DND-41 (cell line): ENCODE results near the gene FAM209A.

Experiments used
- ATAC-seq: fragments of 200-7000 bp; cut with Tn5 transposase; 3 replicates; pipeline ENCODE4 v1.9.1; 2021; ENCODE audit warnings: low read depth; ENCODE audit not compliant: insufficient read depth
- DNase-seq: peaks from one replicate; pipeline ENCODE4 v3.0.0-alpha.2; 2020
- H2AFZ ChIP-seq: 2 replicates; pipeline ENCODE4 v1.6.0; 2012; ENCODE audit warnings: low read depth, low read length
- H3K27ac ChIP-seq: 2 replicates; pipeline ENCODE4 v1.5.1; 2012; ENCODE audit warnings: low read length, inconsistent platforms
- H3K27me3 ChIP-seq: fragments of 200-600 bp; sonication (generic); 2 replicates; pipeline ENCODE4 v1.6.0; 2012; ENCODE audit warnings: low read length, mild to moderate bottlenecking, inconsistent platforms; ENCODE audit not compliant: insufficient read depth, poor library complexity
- H3K36me3 ChIP-seq: 2 replicates; pipeline ENCODE4 v1.5.1; 2012; ENCODE audit warnings: low read length, inconsistent platforms; ENCODE audit not compliant: insufficient read depth
- H3K4me1 ChIP-seq: 2 replicates; pipeline ENCODE4 v1.5.1; 2012; ENCODE audit warnings: mild to moderate bottlenecking, low read length; ENCODE audit not compliant: insufficient read depth
- H3K4me2 ChIP-seq: 2 replicates; pipeline ENCODE4 v1.6.0; 2012; ENCODE audit warnings: mild to moderate bottlenecking, moderate library complexity, low read length, inconsistent platforms; ENCODE audit not compliant: insufficient read depth
- H3K4me3 ChIP-seq, 2 experiments: fragments of 200-600 bp in 1 of 2; shearing (Covaris generic) in 1 of 2; 2 replicates each; pipeline ENCODE4 v1.5.1; 2012 to 2016; ENCODE audit warnings: inconsistent platforms in 2 of 2, low read length in 2 of 2, mild to moderate bottlenecking in 2 of 2, low read depth in 1 of 2, moderate library complexity in 1 of 2
- H3K79me2 ChIP-seq: 2 replicates; pipeline ENCODE4 v1.6.0; 2012; ENCODE audit warnings: low read length, inconsistent platforms; ENCODE audit not compliant: insufficient read depth
- H3K9ac ChIP-seq: 2 replicates; pipeline ENCODE4 v1.6.0; 2012; ENCODE audit warnings: low read depth, mild to moderate bottlenecking, inconsistent platforms, low read length, moderate library complexity
- H3K9me3 ChIP-seq: 2 replicates; pipeline ENCODE4 v1.5.1; 2012; ENCODE audit warnings: low read length, moderate library complexity, mild to moderate bottlenecking, inconsistent platforms; ENCODE audit not compliant: insufficient read depth, severe bottlenecking
- H4K20me1 ChIP-seq: 2 replicates; pipeline ENCODE4 v1.6.0; 2012; ENCODE audit warnings: low read length; ENCODE audit not compliant: insufficient read depth
- EZH2 ChIP-seq: IDR thresholded peaks from 3 replicates; pipeline ENCODE4 v1.6.1; 2012; ENCODE audit warnings: borderline replicate concordance, low read depth, mild to moderate bottlenecking, moderate library complexity, low read length, inconsistent platforms; ENCODE audit not compliant: severe bottlenecking
- TF ChIP-seq, protein P1 (sequence below): IDR thresholded peaks from 2 replicates; pipeline ENCODE4 v1.5.1; 2012; ENCODE audit warnings: borderline replicate concordance, low read length, moderate library complexity, mild to moderate bottlenecking; ENCODE audit not compliant: poor library complexity, severe bottlenecking; ENCODE audit errors: extremely low read depth

FAM209A gene

DNA sequence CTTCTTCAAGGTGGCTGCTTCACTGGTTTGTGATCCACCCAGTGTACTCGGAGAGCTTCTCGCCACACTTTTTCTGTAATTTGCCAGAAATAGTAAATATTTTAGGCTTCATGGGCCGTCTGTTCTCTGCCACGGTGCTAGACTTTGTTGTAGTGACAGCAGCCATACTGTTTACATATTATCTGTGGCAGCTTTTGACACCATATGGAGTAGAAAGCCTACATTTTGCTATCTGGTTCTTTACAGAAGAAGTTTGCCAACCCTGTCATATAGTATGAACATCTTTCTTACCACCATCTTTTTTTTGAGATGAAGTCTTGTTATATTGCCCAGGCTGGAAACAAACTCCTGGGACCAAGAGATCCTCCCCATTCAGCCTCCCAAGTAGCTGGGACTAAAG lies 41.0 kb downstream of the FAM209A start:
- ATAC-seq: no peak
- TF ChIP-seq EZH2: no peak
- TF ChIP-seq, protein P1, sequence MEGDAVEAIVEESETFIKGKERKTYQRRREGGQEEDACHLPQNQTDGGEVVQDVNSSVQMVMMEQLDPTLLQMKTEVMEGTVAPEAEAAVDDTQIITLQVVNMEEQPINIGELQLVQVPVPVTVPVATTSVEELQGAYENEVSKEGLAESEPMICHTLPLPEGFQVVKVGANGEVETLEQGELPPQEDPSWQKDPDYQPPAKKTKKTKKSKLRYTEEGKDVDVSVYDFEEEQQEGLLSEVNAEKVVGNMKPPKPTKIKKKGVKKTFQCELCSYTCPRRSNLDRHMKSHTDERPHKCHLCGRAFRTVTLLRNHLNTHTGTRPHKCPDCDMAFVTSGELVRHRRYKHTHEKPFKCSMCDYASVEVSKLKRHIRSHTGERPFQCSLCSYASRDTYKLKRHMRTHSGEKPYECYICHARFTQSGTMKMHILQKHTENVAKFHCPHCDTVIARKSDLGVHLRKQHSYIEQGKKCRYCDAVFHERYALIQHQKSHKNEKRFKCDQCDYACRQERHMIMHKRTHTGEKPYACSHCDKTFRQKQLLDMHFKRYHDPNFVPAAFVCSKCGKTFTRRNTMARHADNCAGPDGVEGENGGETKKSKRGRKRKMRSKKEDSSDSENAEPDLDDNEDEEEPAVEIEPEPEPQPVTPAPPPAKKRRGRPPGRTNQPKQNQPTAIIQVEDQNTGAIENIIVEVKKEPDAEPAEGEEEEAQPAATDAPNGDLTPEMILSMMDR: no peak
- no peak overlapping the region for H3K4me2 ChIP-seq

DNA sequence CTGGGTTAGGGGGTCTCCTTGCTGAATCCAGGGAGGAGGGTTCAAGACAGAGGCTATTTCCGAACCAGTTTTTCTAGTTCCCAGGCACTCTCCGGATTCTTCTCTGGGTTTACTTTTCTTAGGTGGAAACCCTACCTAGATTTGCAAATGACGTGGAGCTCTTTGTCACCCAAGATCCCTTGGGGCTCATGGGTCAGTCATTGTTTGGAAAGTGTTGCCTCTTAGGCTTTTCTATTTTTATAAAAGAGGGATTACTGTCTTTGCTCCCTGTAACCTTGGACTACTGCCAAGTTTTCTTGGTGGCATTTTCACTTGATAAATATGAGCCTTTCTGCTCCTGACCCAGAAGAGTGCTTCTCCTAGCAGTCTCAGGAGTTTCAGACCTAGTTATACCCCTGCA lies 42.1 kb downstream of the FAM209A start:
- Histone ChIP-seq H3K36me3 (no peaks in the 10 kb centered on the region), H2AFZ (no peak overlapping the region), H3K4me1 (no peaks in the 10 kb centered on the region), H3K27me3 (no peaks in the 10 kb centered on the region), H3K79me2 (no peaks in the 10 kb centered on the region), H3K27ac (no peak overlapping the region), H3K9ac (no peak overlapping the region), H3K9me3 (no peaks in the 10 kb centered on the region), H3K4me3 (no peak overlapping the region), H4K20me1 (no peaks in the 10 kb centered on the region), H3K4me2 (no peak overlapping the region)
- TF ChIP-seq, protein P1: no peak
- TF ChIP-seq EZH2: no peak
- no peak for DNase-seq
- ATAC-seq: no peak

More for the DNA sequence above, 41.0 kb downstream of the FAM209A start:
- Histone ChIP-seq H2AFZ (no peak overlapping the region), H3K9ac (no peak overlapping the region), H3K4me1 (no peaks in the 10 kb centered on the region), H3K27me3 (no peaks in the 10 kb centered on the region), H3K36me3 (no peaks in the 10 kb centered on the region), H4K20me1 (no peaks in the 10 kb centered on the region), H3K27ac (no peak overlapping the region), H3K79me2 (no peaks in the 10 kb centered on the region), H3K4me3 (no peak overlapping the region), H3K9me3 (no peaks in the 10 kb centered on the region)
- no peak for DNase-seq

DNA sequence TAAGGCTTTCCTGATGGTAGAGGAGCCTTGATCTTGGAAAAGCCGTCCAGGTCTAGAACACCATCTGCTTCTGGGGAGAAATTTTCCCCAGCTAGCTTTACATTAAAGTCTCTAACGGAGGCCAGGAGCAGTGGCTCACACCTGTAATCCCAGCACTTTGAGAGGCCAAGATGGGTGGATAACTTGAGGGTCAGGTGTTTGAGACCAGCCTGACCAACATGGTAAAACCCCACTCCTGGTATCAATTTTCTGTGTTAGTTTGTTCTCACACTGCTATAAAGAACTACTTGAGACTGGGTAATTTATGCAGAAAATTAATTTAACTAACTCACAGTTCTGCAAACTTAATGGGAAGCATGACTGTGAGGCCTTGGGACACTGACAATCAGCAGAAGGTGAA lies 46.3 kb downstream of the FAM209A start:
- no peak overlapping the region for H2AFZ ChIP-seq
- no peaks in the 10 kb centered on the region for H3K79me2 ChIP-seq
- H3K4me3 ChIP-seq: no peak overlapping the region
- no peak for ATAC-seq
- no peak overlapping the region for H3K4me2 ChIP-seq
- no peaks in the 10 kb centered on the region for H3K9me3 ChIP-seq
- no peak for TF ChIP-seq EZH2
- TF ChIP-seq, protein P1: no peak
- H3K9ac ChIP-seq: no peak overlapping the region
- 0 out of 2 replicates have a peak, but pooled peaks cover 4% of the 10 kb centered on the region for H4K20me1 ChIP-seq
- no peak for DNase-seq
- H3K4me1 ChIP-seq: no peaks in the 10 kb centered on the region
- no peaks in the 10 kb centered on the region for H3K36me3 ChIP-seq
- peaks cover 5% of the 10 kb centered on the region for H3K27me3 ChIP-seq
- no peak overlapping the region for H3K27ac ChIP-seq

DNA sequence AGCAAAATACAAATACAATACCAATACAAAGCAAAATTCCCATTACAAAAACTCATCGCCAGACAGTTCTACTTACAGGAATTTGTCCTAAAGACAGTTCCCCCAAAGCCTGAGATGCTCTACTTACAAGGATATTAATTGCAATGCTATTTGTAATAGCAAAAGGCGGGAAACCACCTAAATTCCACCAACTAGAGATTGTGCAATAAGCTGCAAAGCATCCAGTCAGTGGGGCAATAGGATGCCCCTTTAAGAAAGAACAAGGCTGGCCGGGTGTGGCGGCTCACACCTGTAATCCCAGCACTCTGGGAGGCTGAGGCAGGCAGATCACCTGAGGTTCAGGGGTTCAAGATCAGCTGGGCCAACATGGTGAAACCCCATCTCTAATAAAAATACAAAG lies 47.6 kb downstream of the FAM209A start:
- TF ChIP-seq, protein P1: no peak
- TF ChIP-seq EZH2: no peak
- Histone ChIP-seq H3K27ac (no peak overlapping the region), H3K27me3 (peaks cover 5% of the 10 kb centered on the region), H3K36me3 (no peaks in the 10 kb centered on the region), H2AFZ (no peak overlapping the region), H3K4me2 (no peak overlapping the region), H3K4me1 (no peaks in the 10 kb centered on the region), H3K9me3 (no peaks in the 10 kb centered on the region), H3K4me3 (no peak overlapping the region), H3K9ac (no peak overlapping the region), H3K79me2 (no peaks in the 10 kb centered on the region), H4K20me1 (0 out of 2 replicates have a peak, but pooled peaks cover 4% of the 10 kb centered on the region)
- no peak for ATAC-seq
- DNase-seq: no peak
